LNCaP clone FGC (cell line): ENCODE data around the gene FXYD1.

Source experiments
- DNase-seq: peaks from one replicate; pipeline ENCODE4 v3.0.0-alpha.2; 2011; ENCODE audit warnings: low read depth
- H3K4me3 ChIP-seq: 2 replicates; pipeline ENCODE4 v1.5.1; 2011; ENCODE audit warnings: mild to moderate bottlenecking, low read depth, low read length, control low read depth
- TF ChIP-seq, protein P1 (sequence below): IDR thresholded peaks from 2 replicates; pipeline ENCODE4 v1.5.1; 2012; ENCODE audit warnings: mild to moderate bottlenecking; ENCODE audit not compliant: control insufficient read depth, insufficient read depth; ENCODE audit errors: extremely low read depth

FXYD1 gene

DNA sequence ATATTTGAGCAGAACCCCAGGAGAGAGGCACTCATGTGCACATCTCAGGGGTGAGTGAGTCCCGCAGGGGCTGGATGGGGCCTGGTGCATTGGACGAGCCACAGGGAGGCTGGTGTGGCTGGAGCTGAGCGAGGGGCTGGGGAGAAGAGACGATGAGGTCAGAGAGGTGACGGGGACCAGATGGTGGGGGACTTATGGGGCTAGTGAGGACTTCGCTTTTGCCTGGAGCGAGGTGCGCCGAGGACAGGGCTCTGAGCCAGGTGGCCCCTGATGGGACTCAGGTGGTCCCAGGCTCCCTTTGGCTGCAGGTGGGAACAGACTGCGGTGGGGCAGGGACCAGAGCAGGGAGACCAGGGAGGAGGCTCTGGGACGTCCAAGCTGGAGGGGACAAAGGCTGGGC is 29.9 kb upstream of the FXYD1 start:
- TF ChIP-seq, protein P1, sequence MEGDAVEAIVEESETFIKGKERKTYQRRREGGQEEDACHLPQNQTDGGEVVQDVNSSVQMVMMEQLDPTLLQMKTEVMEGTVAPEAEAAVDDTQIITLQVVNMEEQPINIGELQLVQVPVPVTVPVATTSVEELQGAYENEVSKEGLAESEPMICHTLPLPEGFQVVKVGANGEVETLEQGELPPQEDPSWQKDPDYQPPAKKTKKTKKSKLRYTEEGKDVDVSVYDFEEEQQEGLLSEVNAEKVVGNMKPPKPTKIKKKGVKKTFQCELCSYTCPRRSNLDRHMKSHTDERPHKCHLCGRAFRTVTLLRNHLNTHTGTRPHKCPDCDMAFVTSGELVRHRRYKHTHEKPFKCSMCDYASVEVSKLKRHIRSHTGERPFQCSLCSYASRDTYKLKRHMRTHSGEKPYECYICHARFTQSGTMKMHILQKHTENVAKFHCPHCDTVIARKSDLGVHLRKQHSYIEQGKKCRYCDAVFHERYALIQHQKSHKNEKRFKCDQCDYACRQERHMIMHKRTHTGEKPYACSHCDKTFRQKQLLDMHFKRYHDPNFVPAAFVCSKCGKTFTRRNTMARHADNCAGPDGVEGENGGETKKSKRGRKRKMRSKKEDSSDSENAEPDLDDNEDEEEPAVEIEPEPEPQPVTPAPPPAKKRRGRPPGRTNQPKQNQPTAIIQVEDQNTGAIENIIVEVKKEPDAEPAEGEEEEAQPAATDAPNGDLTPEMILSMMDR: no peak
- DNase-seq: no peak
- H3K4me3 ChIP-seq: no peak overlapping the region

DNA sequence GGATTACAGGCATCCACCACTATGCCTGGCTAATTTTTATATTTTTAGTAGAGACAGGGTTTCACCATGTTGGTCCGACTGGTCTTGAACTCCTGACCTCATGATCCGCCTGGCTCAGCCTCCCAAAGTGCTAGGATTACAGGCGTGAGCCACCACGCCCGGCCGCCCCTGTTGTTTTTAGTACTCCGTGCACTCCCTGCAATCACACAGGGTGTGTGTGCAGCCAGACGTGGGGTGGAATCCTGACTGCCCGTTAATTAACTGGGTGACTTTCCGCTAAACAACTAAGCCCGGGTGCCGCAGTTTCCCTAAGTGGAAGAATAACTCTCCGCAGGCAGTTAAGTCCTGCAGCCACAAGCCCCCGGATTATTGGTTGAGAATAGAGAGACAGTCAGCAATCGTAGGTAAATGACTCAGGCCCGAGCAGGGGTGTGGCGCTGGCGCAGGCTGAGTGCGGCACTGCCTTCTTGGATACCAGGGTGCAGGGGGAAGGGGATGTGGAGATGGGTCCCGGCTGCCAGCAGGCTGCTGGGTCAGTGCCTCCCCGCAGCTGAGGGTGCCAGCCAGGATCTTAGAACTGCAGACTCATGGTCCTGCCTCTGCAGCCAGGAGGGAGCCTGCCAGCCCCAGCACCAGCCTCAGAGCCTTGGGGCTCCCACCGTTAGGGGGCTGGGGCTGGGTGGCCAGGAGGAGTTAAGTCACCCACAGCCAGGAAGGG is 29.1 kb upstream of the FXYD1 start:
- no peak overlapping the region for H3K4me3 ChIP-seq
- TF ChIP-seq, protein P1: no peak
- DNase-seq: no peak

DNA sequence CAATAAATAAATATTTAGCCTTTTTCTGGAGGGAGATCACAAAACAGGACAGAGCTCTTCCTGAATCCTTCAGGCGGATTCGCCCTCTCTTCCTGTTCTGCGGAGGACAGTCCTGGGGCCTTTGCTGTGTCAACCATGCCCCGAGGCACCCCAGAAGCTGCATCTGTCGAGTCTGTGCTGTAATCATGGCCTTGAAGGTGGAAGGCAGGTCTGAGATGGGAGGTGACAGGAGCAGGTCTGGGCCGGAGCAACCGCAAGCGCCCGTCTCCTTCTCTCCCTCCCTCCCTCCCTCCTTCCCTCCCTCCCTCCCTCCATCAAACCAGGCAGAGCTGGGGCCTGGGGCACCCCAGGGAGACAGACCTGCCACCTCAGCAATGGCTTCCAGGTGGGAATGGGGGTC is 27.6 kb upstream of the FXYD1 start:
- DNase-seq: no peak
- TF ChIP-seq, protein P1: no peak
- H3K4me3 ChIP-seq: no peak overlapping the region

DNA sequence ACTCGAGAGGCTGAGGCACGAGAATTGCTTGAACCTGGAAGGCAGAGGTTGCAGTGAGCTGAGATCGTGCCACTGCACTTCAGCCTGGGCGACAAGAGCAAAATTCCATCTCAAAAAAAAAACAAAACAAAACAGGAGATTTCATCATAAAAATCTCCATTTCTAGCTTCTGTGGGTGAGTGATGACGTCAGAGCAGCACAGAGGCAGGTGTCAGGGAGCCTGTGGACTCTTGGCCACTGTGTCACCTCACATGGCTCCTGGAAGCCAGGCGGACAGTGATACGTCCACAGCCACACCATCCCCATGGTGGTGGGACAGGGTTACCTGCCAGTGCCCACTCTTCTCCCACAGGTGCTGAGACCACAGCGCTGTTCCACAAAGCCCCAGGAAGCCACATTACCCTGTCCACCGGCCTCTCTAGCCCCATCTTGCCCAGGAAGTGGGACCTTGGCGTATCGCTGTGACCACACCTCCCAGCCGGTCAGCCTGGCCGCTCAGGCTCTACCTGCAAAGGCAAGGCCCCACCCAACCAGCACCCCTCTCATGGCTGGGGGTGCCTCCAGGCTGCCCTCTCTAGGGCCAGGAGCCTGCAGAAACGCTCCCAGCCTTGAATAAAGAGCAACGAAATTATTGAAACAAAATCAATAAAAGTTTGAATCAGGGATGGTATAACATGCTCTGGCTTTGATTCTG is 25.5 kb upstream of the FXYD1 start:
- TF ChIP-seq, protein P1: no peak
- no peak overlapping the region for H3K4me3 ChIP-seq
- no peak for DNase-seq

DNA sequence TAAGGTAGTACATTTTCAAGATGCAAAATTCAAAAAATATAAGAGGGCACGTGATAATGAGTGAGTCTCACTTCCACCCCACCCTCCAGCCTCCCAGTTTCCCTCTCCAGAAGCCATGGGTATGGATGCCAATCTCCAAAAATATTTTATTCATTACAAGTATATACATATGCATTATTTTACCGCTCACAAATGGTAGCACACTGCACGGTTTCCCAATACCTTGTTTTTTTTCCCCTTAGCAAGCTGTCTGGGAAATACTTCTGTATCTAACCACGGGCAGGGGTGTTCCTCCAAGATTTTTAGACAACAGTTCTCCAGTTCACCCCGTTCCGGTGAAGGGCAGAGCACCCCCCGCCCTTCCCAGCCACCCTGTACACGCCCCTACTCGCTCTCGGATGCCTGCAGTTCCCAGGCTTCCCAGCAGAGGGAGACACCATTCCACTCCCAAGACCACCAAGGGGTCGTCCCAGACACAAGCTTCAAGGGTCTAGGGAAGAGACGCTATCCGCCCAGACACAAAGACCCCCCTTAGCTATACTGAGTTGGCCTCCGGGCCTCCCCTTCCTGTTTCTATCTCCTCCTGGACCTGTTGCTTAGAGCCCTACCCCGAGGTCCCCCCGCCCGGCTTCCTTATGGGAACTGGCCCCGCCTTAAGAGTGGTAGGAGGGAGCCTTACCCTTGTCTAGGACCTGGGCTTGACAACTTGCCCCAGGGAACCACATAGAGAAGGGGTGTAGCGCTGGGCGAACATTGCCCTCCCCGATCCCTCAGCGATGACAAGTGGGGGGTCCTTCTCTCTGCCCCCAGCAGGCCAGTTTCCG is 24.1 kb upstream of the FXYD1 start:
- no peak for DNase-seq
- TF ChIP-seq, protein P1: peak; percentile 87

DNA sequence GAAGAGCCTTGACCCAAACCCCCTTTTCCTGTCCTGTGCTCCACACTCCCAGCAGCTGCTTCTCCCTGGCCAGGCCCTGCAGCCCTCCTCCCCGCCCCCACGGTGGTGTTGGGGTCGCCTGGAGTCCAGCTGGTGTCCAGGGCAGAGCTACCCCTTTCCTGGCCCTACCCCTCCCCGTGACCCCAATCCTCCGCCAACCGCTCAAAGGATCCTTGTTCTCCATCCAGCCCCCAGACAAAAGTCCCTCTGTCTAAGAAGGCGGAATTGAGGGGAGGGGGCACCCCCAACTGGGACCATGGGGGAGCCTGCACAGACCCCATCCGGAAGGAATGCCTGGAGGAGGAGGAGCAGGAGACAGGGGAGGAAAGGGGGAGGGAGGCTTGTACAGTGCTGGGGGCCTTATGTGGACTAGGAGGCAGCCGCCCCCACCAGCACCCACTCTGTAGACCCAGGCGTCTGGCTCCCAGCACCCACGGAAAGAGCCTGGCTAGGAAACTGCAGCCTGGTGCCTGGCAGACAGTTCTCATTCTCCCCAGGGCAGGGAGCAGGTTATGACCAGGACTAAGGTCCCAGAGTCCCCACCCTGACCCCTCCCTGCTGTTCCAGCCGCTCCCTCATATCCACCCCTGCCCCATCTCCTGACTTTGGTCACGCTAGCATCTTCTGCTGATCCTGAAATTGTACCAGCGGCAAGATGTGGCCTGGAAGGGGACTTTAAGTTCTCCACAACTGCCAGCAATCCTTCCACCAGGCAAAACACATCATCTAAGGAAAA is 23.3 kb upstream of the FXYD1 start, which contains the start of gene FXYD3:
Gene FXYD3, plus strand, starts transcription at position 647 of the 775 bp plus-strand sequence. CDS start 3,554 bp downstream, outside the sequence.
- peak within 1 kb of the TSS; percentile 62 for H3K4me3 ChIP-seq
- TF ChIP-seq, protein P1: no peak
- DNase-seq: no peak

More for the DNA sequence above, 24.1 kb upstream of the FXYD1 start:
- H3K4me3 ChIP-seq: peak overlapping the region; percentile 62
